Skin of body (tissue), 2 donors: ENCODE data around the gene LTBP3. TPM values are rescaled to one million over a fixed set of nuclear protein-coding genes. Genes with fewer than 3 reads are reported as not detected.

Experiments
- DNase-seq: peaks from one replicate; lab custom pipeline; 2025; lab: John Stamatoyannopoulos, UW
- total RNA-seq: library from RNA; depleted of rRNA; stranded (reverse); fragments of >200 nt; gene quantifications from one replicate; pipeline ENCODE4 v1.2.3, GENCODE V29; 2014

The LTBP3 gene
- total RNA-seq, 1 donor from 2014 or later = 56.0 TPM

GRCh38 chr11:65585396-65586246, 27.5 kb upstream of the LTBP3 start:
- DNase-seq = no peak

GRCh38 chr11:65584723-65585171, 26.6 kb upstream of the LTBP3 start:
- DNase-seq = no peak

- no peak for DNase-seq
These were observed 25.9 kb upstream of the LTBP3 start for GRCh38 chr11:65584106-65584505.

DNA sequence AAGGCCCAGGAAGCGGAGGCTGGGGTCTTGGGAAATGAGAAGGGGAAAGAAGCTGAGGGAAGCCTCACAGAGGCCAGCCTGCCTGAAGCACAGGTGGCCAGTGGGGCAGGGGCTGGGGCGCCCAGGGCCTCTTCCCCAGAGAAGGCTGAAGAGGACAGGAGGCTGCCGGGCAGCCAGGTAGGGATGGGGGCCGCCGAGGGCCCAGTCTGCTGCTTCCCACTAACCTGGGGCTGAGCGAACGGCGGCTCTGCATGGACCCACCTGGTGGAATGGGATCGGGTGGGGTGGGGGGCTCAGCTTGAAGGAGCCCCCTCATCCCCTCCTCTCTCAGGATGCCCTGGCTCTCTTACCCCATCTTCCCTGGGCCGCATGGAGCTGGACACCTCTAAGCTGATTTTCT, 25.4 kb upstream of the LTBP3 start:
- no peak for DNase-seq

DNA sequence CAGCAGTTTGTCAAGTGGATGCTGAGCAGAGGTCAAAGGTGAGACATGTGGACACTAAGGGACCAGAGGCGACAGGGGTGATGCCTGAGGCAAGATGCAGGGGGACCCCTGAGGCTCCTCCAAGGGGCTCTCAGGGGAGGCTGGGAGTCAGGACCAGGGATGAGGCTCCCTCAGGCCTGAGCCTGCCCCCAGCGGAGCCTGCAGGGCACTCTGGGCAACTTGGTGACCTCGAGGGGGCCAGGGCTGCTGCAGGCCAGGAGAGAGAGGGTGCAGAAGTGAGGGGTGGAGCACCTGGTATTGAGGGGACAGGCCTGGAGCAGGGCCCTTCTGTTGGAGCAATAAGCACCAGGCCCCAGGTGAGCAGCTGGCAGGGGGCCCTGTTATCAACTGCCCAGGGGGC, 23.8 kb upstream of the LTBP3 start:
- no peak for DNase-seq

DNA sequence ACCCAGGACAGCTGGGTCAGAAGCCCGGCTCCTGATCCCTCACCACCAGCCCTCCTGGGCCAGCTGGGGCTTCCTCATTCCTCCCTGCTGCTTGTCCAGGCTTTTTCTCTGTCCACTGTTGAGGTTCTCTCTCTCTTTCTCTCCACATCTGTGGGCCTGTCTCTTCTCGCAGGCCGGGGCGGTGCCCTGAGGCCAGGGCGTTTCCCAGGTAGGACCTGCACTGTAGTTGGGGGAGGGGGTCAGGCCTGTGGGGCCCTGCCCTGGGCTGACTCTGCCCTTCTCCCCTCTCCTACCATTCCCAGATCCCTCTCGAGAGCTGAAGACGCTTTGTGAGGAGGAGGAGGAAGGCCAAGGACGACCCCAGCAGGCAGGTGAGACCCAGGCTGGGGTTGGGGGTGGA, 22.6 kb upstream of the LTBP3 start:
- DNase-seq = no peak

DNA sequence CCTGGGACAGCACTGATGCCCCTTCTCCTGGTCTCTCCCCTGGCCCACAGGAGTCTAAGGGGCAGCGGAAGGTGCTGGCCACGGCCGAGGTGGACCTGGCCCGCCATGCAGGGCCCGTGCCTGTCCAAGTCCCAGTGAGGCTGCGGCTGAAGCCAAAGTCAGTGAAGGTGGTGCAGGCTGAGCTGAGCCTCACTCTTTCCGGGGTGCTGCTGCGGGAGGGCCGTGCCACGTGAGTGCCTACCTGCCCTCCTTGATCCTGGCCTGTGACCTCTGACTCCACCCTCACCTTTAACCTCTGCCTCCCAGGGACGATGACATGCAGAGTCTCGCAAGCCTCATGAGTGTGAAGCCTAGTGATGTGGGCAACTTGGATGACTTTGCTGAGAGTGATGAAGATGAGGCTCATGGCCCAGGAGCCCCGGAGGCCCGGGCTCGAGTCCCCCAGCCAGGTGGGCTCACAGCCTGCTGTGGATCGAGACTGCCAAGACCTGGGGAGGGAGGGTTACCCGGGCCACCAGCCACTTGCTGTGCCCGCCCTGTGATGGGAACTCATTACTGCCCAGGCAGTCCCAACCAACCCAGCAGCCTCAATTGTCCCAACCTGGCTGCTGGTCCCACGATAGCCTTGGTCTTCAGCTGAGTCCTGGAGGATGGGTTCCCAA, 22.0 kb upstream of the LTBP3 start:
- no peak for DNase-seq

GRCh38 chr11:65579291-65579690, 21.1 kb upstream of the LTBP3 start:
- no peak for DNase-seq

DNA sequence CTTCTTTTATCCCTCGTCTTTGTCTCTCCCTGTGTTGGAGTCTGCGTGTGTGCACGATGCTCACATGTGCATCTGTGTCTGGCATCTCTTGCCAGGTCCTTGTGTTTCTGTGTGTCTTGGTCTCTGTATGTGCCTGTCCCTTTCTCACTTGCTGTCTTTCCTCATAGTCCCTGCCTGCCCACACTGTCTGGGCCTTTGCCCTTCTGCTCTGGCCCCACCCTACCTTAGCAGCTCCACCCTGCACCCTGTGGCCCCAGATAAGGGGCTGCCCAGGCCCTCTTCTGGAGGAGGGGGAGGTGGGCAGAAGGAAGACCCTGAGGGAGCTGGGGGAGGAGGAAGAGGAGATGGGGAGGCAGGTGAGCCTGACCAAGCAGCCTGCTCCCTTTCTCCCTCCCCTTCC, 20.5 kb upstream of the LTBP3 start:
- no peak for DNase-seq

DNA sequence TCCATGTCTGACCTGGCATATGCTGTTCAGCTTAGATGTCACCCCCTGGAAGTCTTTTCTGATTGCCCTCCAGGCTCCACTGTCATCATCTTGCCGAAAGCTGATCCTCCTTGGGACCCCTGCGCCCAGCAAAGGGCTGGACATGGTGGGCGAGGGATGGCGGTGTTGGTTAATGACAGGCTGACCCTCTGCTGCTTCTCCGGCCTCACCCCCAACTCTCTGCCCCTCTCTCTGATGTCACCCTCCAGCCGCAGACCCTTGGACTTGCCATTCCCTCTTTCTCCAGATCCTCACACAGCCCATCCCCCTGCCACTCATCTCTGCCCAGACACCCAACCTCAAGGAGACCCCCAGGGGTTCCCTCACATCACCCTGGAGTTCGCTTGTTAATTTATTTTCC, 20.0 kb upstream of the LTBP3 start:
- DNase-seq = no peak

- no peak for DNase-seq
These were observed 19.6 kb upstream of the LTBP3 start for GRCh38 chr11:65577756-65578109.

DNA sequence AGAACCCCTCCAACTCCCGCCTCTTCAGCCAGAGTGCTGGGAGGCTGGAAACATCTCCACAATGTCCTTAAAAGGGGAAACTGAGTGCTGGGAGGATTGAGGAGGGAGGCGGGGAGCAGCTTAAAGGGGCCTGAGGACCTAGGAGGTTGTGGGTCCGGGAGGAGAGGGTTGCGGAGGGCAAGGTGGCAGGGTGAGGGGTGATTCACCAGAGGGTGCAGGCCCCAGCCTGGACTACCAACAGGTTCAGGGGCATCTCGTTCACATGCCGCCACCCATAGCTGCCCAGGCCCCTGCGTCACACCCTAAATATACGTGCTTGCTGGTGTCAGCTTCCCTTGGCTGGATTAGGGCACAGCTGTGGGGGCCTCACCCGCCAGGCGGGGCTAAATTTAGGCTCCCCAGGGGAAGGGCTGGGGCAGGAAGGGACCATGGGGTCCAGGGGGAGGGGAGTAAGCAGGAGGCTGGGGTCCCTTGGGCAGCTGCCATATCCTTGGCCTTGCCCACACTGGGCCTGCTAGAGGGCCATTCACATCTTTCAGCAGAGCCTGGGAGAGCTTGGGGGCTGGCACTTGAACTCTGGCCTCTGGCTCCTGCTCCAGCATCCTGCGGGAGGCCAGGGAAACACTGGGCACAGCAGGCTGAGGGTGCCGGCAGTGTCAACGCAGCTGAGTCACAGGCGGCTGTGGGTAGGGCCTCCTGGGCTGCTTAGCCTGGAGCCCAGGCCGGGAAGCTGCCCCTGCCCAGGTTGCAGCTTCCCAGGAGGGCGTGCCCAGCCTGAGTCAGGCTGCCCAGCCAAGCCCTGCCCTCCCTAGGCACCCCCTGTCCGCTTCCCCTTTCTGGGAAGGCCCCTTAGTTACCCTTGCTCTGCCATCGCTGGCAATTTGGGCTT, 19.0 kb upstream of the LTBP3 start:
- no peak for DNase-seq

DNA sequence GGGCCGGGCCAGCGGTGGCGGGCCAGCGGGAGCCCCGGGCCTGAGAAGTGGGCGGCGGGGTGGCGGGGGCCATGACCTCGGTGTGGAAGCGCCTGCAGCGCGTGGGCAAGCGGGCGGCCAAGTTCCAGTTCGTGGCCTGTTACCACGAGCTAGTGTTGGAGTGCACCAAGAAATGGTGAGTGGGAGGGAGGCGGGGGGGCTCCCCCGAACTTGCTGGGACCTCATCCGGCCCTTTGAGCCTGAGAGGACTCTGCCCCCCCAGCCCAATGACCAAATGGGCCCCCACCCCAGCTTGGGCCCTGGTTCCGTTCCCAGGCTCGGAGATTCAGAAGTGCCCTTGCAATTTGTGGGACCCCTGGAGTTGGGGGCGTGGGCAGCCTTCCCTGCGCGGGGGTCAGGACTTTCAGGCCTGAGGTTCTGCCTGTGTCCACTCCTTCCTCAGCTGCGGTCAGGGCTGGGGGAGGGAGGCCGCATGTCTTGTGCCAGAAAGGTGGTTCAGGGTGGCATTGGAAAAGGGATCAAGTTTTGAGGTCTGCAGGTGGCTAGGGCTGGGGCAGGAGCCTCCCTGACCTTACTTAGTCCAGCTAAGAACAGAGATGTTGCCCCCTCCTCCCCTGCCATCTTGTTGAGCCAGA, 18.2 kb upstream of the LTBP3 start:
- DNase-seq = no peak

DNA sequence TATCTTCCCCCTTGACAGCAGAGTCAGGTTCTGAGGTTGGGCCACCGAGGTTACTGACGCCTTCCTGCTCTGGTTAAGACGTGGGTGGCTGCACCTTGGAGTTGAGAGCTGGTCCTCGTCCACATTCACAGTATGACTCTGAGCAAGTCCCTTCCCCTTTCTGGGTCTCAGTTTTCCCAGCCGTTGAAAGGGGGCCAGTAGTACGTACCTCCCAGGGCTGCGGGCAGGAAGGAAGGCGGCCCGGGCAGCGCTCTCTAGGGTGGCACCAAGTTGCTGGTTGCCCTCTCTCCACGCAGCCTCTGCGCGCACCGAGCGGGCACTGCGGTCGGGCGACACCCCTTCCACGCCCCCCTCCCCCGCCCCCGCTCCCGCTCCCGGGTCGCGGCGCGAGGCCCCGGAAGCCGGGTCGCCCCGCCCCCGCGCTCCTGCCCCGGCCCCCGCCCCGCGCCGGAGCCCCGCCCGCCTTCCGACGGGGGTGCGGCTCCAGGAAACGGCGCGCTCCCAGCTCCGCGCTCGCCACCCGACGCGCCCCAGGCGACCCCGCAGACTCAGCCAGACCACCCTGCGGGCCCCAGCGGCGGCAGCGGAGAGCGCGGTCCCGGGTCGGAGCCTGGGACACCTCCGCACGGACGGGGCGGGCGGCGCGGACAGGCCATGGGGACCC, 17.5 kb upstream of the LTBP3 start, which contains the start of gene EHBP1L1:
Gene EHBP1L1, plus strand, starts transcription at position 486 of the 664 bp plus-strand sequence. CDS start 250 bp downstream, outside the sequence.
- no peak for DNase-seq

GRCh38 chr11:65574811-65575567, 16.8 kb upstream of the LTBP3 start:
- DNase-seq = no peak

GRCh38 chr11:65574109-65574810, 16.1 kb upstream of the LTBP3 start:
- DNase-seq = peak; percentile 87

DNA sequence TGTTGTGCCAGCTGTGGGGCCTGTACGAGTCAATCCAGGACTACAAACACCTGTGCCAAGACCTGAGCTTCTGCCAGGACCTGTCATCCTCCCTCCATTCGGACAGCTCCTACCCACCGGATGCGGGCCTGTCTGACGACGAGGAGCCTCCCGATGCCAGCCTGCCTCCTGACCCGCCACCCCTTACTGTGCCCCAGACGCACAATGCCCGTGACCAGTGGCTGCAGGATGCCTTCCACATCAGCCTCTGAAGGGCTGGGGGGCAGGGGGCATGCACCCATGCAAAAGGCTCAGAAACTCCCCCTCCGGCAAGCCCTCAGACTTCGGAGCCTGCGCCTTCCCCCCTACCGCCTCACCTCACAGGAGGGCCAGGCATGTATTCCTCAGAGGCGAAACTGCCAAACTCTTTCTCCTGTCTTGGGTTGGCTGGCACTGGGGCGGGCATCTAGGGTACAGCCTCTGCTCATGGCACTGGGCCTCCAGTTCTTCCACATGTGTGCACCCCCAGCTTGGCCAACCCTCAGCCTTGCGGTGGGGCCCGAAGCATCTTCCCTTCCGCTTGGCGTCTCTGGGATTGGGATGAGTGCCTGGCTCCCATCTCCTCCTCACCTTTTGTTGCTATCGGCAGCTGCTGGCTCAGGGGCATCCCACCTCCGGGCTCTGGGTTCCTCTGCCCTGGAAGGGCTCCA, 15.4 kb upstream of the LTBP3 start:
- DNase-seq = no peak

DNA sequence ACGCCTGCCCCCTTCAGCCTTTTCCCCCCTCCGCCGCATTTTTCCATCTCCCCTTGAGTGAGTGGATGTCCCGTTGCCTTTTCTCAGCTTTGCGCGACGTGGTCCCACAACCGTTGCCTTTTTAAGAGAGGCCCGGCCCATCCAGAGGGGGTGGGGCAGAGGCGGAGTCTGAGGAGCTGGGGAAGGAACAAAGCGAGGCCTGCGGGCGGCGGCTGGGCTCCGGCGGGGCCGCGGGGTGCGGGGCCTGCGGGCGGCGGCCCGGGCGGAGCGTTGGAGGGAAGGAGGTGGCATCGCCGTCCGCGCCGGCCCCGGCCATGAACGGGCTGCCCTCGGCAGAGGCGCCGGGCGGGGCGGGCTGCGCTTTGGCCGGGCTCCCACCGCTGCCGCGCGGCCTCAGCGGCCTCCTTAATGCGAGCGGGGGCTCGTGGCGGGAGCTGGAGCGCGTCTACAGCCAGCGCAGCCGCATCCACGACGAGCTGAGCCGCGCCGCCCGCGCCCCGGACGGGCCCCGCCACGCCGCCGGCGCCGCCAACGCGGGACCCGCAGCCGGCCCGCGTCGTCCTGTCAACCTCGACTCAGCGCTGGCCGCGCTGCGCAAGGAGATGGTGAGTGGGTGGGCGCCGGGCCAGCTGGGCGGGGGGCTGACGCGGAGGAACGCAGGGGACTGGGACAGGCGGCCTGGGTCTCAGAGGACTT, 14.3 kb upstream of the LTBP3 start, which contains the start of gene FAM89B:
Gene FAM89B, plus strand, starts transcription at position 183 of the 696 bp plus-strand sequence. Its CDS starts 132 bp downstream, at position 315.
- peak; percentile 85 for DNase-seq
